ENCODE data around the gene CHRNA9. TPM values are rescaled to one million over a fixed set of nuclear protein-coding genes. Genes with fewer than 3 reads are reported as not detected.

The CHRNA9 gene
- total and polyA plus RNA-seq, 11 donors, result not detected

DNA sequence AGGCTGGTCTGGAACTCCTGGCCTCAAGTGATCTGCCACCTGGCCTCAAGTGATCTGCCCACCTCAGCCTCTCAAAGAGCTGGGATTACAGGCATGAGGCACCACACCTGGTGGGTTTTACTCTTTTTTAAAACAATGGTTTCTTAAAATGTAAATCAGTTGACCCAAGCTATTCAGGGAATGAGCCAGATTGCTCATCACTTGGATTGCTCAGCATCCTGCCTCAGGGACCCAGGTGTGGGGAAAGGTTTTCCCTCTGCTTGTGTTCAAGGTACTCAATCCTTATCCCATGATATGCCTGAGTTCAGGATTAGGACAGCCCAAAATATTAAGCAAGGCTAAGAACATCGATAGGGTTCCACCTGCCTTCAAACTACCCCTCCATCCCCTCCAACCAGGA lies 67.4 kb downstream of the CHRNA9 start:
- Histone ChIP-seq H3K4me3 (no peak overlapping the region), H3K36me3 (no peaks in the 10 kb centered on the region), H3K27me3 (peaks cover 0 to 14% (median 0%) of the 10 kb centered on the region in 9 donors), H3K9me3 (peaks cover 0 to 4% (median 0%) of the 10 kb centered on the region in 12 donors), H3K4me1 (no peaks in the 10 kb centered on the region), H3K27ac (no peak overlapping the region)
- DNase-seq (no peak), ATAC-seq (no peak)
- intact Hi-C loops (cut with DNase I), result no loop called here
- TF ChIP-seq, protein P1, sequence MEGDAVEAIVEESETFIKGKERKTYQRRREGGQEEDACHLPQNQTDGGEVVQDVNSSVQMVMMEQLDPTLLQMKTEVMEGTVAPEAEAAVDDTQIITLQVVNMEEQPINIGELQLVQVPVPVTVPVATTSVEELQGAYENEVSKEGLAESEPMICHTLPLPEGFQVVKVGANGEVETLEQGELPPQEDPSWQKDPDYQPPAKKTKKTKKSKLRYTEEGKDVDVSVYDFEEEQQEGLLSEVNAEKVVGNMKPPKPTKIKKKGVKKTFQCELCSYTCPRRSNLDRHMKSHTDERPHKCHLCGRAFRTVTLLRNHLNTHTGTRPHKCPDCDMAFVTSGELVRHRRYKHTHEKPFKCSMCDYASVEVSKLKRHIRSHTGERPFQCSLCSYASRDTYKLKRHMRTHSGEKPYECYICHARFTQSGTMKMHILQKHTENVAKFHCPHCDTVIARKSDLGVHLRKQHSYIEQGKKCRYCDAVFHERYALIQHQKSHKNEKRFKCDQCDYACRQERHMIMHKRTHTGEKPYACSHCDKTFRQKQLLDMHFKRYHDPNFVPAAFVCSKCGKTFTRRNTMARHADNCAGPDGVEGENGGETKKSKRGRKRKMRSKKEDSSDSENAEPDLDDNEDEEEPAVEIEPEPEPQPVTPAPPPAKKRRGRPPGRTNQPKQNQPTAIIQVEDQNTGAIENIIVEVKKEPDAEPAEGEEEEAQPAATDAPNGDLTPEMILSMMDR (IDR thresholded peaks at IDR 0.05), result no peak
- WGBS, 4 donors, result 82 to 100% (median 92%) methylated on average over 1 of the region's 1 CpG

DNA sequence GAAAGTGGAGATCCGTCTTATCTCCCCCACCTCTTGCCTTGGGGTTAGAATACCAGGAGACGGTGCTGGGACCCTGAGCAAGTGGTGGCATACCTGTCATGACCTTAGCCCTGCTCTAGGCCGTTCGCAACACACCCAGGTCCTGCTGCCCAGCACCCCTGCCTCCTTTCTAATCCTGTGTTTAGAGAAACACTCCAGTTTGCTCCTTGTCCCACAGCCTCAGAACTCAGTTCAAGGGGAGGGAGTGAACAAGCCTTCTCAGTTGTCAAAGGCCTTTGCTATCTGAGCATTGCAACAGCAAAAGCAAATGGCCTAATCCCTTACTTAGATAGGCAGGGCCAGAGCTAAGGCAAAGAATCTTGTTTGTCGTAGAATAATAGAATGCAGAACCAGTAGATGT lies 67.9 kb downstream of the CHRNA9 start:
- DNase-seq (no peak), ATAC-seq (no peak)
- intact Hi-C loops (cut with DNase I), result no loop called here
- Histone ChIP-seq H3K27me3 (peaks cover 0 to 20% (median 0%) of the 10 kb centered on the region in 9 donors), H3K4me3 (no peak overlapping the region), H3K9me3 (peaks cover 0 to 4% (median 0%) of the 10 kb centered on the region in 12 donors), H3K27ac (no peak overlapping the region), H3K36me3 (no peaks in the 10 kb centered on the region), H3K4me1 (no peaks in the 10 kb centered on the region)
- WGBS, 4 donors, result 75 to 80% (median 79%) methylated on average over 5 of the region's 5 CpGs
- TF ChIP-seq, protein P1 (IDR thresholded peaks at IDR 0.05), result no peak
- no peak for TF ChIP-seq POLR2A (IDR thresholded peaks at IDR 0.05)

Other genes starting within 250 kb of the CHRNA9 start
- 1 to 10 TPM in 2 of 9 donors, under 1 TPM in 3, not detected in 4; 0.30 to 6.6 (median 0.63) TPM for gene RHOH, start 138.3 kb upstream of the CHRNA9 start, total RNA-seq
- under 1 TPM in 1 of 2 donors, not detected in 1; 0.35 TPM for gene RHOH, start 138.3 kb upstream of the CHRNA9 start, polyA plus RNA-seq

Data from heart left ventricle (tissue), 16 donors.